GM12875 (cell line): Measurements from ENCODE around the gene RBM6.
"Not testable (repeated sequence)": the region's sequence is repeated elsewhere in the genome, so short reads cannot be mapped to it uniquely, and the experiment has no call there.

Source experiments
- H3K4me3 ChIP-seq: one replicate; pipeline ENCODE4 v1.5.1; 2011; ENCODE audit warnings: low read depth, low read length, control low read depth
- CTCF ChIP-seq: IDR thresholded peaks from 2 replicates; pipeline ENCODE4 v1.5.1; 2011; ENCODE audit warnings: low read depth, mild to moderate bottlenecking, control low read depth, inconsistent platforms, low read length, moderate library complexity, borderline replicate concordance; ENCODE audit not compliant: insufficient read depth

Gene RBM6

GRCh38 chr3:50003824-50004223 is 63.9 kb downstream of the RBM6 start:
- no peak overlapping the region for H3K4me3 ChIP-seq
- TF ChIP-seq CTCF = no peak

GRCh38 chr3:50008931-50009330 is 69.0 kb downstream of the RBM6 start:
- TF ChIP-seq CTCF = no peak
- H3K4me3 ChIP-seq = no peak overlapping the region

DNA sequence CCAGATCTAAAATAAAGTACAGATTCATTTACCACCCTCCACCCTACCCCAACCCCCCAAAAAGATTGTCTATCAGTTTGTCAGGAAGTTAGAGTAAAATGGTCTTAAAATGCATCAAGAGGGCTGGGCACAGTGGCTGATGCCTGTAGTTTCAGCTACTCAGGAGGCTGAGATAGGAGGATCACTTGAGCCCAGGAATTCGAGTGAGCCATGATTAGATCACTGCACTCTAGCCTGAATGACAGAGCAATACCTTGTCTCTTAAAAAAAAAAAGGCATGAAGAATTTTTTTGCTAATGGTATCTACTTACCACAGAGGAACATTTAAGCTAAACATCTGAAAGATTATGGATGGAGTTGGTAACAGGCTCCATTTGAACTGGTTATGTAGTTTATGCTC is 71.0 kb downstream of the RBM6 start:
- TF ChIP-seq CTCF = no peak
- no peak overlapping the region for H3K4me3 ChIP-seq

DNA sequence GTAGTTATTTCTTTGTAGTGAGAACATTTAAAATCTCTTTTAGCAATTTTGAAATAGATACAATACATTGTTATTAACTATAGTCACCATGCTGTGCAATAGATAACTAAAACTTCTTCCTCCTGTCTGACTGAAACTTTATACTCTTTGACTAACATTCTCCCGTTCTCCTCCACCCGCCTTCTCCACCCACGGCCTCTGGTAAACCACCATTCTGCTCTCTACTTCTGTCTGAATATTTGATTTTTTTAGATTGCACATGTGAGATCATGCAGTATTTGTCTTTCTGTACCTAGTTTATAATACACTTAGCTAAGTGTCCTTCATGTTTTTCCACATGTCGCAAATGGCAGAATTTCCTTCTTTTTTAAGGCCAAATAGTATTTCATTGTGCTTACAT is 76.0 kb downstream of the RBM6 start:
- no peak overlapping the region for H3K4me3 ChIP-seq
- no peak for TF ChIP-seq CTCF

DNA sequence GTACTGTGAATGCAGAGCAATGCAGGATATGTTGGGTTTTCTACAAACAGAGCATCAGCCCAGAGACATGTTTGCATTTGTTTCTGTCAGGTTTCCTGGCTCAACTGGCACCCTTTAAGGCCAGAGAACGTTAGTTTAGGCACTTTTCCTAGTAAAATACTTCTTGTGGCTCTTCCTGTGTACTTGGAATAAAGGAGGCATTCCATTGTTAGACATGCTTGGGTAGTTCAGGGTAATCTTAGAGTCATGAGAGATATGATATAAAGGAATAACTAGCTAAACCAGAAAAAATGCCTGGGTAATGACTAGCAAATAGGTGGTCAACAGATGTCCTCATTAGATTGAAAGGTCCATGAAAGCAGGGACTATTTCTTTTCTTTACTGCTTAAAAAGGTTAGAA is 88.4 kb downstream of the RBM6 start:
- TF ChIP-seq CTCF = no peak
- H3K4me3 ChIP-seq = no peak overlapping the region

DNA sequence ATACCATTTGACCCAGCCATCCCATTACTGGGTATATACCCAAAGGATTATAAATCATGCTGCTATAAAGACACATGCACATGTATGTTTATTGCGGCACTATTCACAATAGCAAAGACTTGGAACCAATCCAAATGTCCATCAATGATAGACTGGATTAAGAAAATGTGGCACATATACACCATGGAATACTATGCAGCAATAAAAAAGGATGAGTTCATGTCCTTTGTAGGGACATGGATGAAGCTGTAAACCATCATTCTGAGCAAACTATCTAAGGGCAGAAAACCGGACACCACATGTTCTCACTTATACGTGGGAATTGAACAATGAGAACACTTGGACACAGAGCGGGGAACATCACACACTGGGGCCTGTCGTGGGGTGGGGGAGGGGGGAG is 91.3 kb downstream of the RBM6 start:
- H3K4me3 ChIP-seq = not testable (repeated sequence)

DNA sequence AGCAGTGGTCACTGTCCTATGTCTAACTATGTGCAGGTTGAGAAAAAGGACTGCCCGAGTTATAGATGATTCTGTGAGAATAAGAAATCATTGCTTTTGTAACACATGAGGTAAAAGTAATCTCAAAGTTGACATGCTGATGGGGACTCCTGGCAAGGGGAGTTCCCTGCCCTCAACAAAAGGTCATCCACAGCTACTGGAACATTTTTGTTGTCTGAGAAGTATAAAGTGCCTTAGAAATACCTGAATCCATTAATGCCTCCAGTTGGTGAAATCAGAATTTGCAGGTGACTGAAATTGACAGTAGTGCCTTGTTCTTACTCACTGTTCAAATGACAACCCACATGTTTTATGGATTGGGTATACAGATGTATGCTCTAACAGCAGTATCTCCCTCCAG is 105.0 kb downstream of the RBM6 start:
- no peak overlapping the region for H3K4me3 ChIP-seq
- no peak for TF ChIP-seq CTCF

DNA sequence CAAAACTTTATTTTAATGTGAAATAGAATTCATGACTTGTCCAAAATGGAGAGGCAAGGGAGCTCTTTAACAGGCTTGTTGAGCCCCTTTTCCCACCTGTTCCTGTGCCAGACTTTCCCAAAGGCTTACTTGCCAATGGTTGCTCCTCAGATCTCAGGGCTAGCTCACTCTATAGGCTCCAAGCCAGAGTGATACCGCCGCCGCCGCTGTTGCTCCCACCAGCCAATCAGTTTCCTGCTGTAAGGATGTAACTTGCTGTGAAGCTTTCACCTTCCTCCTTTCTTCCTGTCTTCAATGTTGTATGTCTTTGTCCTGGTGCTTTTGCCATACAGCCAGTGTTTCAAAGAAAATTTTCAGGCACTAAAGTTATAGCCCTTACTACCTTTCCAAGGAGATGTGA is 107.5 kb downstream of the RBM6 start:
- H3K4me3 ChIP-seq = no peak overlapping the region
- TF ChIP-seq CTCF = no peak
